Measurements from ENCODE around the gene SP110.
"Not testable (repeated sequence)": the region's sequence is repeated elsewhere in the genome, so short reads cannot be mapped to it uniquely, and the experiment has no call there.

The SP110 gene

DNA sequence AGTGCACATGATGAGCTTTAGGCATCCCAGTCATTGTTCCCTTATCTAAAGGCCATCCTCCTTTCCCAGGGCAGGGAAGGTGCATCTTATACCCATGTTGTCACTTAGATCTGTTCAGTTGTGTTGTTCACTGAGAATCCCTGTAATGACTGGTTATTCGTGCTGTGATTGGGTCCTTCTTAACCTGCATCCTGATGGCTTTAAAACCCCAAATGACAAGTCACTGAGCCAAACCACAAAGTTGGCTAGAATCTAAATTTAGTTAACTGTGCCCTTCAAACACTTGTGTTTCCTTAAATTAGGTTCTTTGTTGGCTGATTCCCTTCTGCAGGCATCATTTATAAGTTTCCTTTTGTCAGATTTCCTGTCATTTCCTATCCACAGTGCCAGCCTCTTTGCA is 92.6 kb downstream of the SP110 start:
- DNase-seq (ENCODE audit: low spot score) = no peak

GRCh38 chr2:230124757-230125431 is 94.9 kb downstream of the SP110 start:
- no peak for DNase-seq (ENCODE audit: low spot score)

- no peak for DNase-seq (ENCODE audit: low spot score)
Observed at GRCh38 chr2:230124235-230124634, 95.5 kb downstream of the SP110 start.

DNA sequence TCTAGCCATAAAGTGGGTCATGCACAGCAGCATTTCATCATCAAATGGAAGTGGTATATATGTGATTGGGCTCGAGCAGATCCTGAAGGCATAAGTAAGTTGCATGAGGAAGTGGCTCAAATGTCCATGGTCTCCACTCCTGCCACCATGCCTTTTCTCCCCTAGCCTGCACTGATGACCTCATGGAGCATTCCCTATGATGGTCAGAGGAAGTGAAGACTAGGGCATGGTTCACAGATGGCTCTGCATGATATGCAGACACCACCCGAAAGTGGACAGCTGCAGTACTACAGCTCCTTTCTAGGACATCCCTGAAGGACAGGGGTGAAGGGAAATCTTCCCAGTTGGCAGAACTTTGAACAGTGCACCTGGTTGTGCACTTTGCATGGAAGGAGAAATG is 99.4 kb downstream of the SP110 start:
- not testable (repeated sequence) for DNase-seq (ENCODE audit: low spot score)

DNA sequence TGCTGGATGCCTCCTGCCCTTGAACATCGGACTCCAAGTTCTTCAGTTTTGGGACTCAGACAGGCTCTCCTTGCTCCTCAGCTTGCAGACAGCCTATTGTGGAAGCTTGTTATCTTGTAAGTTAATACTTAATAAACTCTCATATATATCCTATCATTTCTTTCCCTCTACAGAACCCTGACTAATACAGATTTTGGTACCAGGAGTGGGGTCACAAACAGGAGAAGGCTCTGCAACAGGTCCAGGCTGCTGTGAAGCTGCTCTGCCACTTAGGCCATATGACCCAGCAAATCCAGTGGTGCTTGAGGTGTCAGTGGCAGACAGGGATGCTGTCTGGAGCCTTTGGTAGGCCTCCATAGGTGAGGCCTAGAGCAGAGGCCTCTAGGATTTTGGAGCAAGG is 100.0 kb downstream of the SP110 start:
- DNase-seq (ENCODE audit: low spot score) = not testable (repeated sequence)
